Retina (tissue), 1 donor: Measurements from ENCODE around the gene CASP10.

Experiments used
- DNase-seq: peaks from one replicate; pipeline ENCODE4 v3.0.0-alpha.2; 2016

Gene CASP10

GRCh38 chr2:201262718-201263117, 79.8 kb downstream of the CASP10 start:
- DNase-seq, result no peak

- DNase-seq, result no peak
Measured at GRCh38 chr2:201263779-201264178, 80.8 kb downstream of the CASP10 start.

DNA sequence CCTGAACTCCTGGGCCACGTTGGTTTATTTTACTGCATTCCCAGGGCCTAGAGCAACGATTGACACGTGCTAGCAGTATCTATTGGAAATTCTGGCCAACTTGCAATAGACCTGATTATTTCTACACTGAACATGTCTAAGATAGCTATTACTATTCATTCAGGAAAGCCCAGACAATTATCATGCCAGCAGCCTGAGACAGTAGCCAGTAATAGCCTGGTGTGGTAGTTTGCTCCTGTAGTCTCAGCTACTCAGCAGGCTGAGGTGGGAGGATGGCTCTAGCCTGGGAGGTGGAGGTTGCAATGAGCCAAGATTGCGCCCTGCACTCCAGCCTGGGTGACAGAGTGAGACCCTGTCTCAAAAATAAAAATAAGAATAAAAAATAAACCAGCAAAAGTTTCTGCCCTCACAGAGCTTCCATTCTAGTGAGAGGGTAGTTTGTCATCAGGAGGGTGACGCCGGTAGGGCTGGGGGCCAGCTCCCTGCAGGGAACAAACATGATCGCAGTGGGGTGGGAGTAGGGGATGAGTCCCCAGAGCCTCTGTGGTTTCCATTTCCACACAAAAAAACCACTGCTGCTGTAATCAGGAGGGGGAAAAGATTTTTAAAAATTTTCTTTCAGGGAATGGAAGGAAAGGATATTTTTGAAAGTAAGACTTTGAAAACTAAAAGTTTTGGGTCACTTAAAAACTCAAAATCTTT, 81.7 kb downstream of the CASP10 start:
- no peak for DNase-seq

DNA sequence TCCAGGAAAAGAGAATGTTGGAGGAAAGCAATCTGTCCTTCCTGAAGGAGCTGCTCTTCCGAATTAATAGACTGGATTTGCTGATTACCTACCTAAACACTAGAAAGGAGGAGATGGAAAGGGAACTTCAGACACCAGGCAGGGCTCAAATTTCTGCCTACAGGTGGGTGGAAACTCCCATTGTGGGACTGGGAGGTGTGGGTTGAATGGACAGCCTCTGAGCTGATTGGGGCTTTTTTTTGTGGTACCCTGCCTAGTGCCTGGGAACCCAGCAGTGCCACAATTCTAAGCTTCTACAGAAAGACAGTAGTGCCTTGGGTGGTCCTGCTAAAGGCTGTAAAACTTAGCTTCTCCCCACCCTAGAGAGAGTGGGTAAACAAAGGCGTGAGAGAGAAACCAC, 83.7 kb downstream of the CASP10 start:
- DNase-seq, result no peak

DNA sequence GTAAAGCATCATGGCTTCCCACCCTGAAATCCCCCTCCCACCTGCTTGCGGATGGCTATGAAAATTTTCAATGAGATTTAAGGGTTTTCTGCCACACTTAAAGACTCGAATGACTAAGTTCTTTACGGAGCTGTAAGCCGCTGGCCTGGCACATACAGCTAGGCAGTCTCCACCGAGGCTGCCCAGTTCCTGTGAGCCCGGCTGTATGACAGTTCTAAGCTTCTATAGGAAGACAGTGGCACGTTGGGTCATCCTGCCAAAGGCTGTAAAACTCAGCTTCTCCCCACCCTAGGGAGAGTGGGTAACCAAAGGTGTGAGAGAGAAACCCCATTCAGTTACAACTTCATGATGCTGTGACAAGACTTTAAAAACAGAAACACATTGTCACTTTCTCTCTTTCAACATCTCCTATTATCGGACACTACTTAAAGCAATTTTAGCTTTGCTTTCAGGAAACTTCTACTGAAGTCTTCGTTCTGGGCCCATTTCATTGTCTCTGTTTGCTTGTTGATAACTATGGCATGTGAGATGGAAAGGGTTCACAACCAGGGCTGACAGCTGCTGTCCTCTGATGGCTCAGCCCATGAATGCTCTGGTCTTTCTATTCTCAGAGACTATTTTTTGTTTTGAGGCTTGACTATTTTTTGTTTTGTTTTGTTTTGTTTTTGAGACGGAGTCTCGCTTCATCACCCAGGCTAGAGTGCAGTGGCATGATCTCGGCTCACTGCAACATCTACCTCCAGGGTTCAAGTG, 84.5 kb downstream of the CASP10 start:
- no peak for DNase-seq

DNA sequence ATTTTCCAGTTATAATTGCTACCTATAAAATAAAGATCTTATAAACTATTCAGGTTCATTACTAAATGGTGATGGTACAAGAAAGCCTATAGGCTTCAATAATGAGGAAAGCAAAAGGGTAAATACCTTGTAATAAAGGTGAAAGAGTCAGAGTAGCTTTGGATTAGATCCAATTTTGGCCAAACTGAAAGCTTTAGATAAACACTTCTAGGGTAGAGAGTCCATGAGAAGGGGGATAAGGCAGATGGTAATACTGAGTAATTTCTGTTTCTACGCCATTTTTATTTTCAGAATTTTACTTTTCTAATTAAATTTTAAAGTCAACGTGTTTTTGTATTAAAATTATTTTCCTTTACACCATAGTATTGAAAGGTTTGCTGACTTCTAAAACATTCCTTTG, 86.8 kb downstream of the CASP10 start:
- DNase-seq, result no peak

- no peak for DNase-seq
Measured at GRCh38 chr2:201270293-201271001, 87.5 kb downstream of the CASP10 start.

DNA sequence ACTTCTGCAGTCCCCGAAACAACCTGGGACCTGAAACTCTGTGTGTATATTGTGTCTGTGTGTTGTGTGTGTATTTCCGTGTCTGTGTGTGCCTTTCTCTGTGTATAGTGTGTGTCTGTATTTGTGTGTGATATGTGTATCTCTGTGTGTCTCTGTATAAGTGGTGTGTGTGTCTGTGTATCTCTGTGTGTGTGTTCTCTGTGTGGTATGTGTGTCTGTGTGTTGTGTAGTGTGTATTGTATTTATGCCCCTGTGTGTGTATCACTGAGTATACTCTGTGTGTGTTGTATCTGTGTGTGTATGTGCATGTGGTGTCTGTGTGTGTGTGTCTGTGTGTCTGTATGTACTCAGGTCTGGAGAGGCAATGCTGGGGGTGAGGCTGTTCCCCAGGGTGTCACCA, 89.0 kb downstream of the CASP10 start:
- no peak for DNase-seq

GRCh38 chr2:201273330-201273983, 90.5 kb downstream of the CASP10 start:
- DNase-seq, result no peak

GRCh38 chr2:201275069-201275468, 92.1 kb downstream of the CASP10 start:
- no peak for DNase-seq

DNA sequence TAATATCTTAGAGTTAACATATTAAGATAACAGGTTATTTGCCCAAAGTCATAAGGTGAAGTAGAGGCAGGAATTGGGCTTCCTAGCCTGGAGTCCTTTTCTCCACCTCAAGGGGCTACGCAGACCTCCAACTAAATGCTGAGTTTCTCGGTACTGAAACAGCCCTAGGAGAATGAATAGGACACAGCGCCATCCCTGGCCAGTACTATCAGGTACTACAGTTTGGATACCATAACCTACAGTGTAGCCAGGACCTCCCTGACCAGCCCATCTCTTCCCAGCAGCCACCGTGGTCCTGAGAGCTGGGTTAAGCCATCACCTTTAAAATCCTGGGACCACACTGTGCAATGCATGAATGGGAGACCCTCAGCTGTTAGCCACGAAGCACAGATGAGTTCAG, 93.0 kb downstream of the CASP10 start:
- no peak for DNase-seq

DNA sequence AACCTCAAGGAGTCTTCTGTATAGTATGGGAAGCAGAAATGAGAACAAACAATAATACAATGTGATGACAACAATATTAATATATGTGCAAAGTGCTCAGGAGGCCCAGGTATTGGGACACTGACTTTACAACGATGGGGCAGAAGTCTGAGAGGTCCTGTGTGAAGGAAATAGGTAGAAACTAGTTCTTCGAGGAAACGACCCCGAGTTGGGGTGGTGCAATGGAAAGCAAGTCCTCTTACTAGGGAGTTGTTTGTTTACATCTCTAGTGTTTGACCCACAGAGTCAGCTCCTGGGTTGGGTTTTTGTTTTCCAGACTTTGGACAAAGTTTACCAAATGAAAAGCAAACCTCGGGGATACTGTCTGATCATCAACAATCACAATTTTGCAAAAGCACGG, 93.6 kb downstream of the CASP10 start:
- DNase-seq, result no peak
